Inferior parietal cortex (tissue), 1 donor: ENCODE data around the gene ROPN1L.

ENCODE experiments used
- DNase-seq: peaks from one replicate; pipeline ENCODE4 v3.0.0-alpha.2; 2016; ENCODE audit errors: extremely low spot score

Gene ROPN1L

DNA sequence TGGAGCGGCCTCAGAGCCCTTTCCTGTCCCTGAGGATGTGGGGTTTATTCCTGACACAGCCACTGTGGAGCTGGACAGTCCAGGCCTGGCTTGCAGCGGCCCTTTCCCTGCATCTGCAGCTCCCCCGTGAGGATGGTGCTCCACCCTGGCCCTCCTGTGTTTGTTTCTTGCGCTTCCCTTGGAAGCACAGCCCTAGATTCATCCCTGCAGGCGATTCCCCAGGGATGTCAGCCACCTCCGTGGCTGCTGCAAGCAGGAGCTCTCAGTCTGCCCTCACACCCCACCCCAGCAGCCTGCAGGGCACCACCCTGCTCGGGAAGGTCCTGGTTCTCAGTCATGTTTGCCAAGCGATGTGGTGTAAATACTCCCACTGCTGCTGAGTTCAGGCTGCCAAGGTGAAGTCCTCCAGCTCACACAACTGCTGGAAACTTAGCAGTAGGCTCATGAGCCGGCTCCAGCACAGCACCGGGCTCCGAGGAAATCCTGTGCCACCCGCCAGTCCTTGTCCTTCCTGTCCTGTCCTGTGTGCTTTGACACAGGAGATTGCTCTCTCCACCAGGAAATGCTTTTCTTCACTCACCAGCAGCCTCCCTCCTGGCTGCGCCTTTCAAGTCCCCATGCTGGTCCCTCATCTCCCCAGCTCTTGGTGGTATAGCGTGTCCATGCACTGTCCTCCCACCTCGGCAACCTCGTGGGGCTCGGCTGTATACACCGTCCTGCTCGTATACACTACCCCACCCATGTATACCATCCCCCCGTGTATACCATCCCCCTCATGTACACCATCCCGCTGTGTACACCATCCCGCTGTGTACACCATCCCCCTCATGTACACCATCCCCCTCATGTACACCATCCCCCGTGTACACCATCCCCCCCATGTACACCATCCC is 16.2 kb downstream of the ROPN1L start:
- no peak for DNase-seq

DNA sequence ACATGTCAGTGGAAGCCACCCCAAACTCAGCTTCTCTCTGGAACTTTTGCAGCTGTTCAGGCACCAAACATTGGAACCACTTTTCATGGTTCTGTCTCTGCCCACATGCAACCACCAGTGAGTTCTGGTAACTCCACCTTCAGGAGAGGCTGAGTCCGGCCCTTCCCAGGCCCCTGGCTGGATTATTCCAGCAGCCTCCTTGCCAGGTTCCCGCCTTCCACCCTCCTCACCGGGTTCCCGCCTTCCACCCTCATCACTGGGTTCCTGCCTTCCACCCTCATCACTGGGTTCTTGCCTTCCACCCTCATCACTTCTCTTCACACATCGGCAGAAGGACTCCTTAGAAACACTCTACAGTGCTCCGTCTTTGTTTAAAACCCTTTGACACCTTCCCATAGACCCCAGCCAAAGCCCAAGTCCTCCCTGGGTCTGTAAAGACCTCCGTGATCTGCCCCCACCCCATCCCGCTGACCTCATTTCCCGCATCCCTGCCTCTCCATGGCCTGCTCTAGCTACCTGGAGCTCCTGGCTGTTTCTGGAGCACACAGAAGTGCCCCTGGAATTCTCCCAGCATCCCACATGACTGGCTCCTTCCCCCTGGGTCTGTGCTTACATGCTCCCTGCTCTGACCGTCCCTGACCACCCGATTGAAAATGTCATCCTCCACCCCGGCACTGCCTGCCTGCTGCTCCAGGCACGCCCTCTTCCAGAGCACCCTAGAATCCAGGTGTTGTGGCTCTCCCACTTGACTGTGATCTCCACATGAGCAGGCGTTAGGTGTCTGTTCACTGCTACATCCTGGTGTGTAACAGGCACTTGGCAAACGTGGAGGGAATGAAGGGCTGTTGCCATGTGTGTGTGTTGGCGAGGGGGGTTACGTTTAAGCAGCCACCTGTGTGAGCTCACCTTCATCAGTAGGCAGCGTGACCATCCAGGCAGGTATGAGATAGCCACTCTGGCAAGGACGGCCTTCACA is 17.7 kb downstream of the ROPN1L start:
- no peak for DNase-seq

DNA sequence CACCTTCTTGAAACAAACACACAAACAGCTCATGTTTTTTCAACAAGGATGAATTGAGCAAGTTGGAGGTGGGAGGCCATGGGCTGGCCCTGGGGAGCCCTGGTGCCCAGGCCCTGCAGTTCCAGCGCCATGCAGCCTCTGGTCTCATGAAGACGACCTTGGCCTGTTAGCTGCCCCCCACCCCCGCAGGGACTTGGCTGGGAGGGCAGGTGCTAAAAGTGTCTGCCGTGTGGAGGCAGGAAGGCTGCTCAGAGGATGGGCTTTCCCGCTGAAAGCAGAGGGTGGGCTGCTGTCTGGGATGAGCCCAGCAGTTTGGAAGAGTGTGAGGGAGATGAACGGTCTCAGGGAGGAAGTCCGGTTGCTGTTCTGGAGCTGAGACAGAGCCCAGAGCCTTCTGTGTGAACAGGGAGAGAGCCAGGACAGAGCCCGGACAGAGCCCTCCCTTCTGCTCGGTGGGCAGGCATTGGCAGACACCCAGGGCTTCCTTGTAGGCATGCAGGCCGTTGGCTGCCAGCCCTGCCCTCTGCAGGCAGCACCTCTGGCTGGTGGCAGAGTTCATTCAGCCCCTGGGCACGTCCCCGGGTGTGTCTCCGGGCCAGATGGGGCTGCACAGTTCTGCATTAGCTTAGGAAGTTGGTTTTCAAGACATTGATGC is 18.7 kb downstream of the ROPN1L start:
- no peak for DNase-seq

DNA sequence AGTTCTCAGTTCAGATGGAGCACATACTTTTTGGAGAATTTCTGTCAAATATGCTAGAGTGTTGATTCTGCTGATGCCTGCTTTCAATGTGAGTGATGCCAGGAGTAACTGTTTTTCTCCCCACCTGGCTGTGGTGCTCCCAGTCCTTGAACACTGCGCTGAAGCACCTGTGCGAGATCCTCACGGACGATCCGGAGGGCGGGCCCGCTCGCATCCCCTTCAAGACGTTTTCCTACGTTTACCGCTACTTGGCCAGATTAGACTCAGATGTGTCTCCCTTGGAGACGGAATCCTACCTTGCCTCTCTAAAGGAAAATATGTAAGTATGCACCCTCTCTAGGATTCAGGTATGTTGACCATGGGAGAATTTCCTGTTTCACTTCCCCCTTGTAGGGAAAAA is 19.4 kb downstream of the ROPN1L start:
- no peak for DNase-seq

DNA sequence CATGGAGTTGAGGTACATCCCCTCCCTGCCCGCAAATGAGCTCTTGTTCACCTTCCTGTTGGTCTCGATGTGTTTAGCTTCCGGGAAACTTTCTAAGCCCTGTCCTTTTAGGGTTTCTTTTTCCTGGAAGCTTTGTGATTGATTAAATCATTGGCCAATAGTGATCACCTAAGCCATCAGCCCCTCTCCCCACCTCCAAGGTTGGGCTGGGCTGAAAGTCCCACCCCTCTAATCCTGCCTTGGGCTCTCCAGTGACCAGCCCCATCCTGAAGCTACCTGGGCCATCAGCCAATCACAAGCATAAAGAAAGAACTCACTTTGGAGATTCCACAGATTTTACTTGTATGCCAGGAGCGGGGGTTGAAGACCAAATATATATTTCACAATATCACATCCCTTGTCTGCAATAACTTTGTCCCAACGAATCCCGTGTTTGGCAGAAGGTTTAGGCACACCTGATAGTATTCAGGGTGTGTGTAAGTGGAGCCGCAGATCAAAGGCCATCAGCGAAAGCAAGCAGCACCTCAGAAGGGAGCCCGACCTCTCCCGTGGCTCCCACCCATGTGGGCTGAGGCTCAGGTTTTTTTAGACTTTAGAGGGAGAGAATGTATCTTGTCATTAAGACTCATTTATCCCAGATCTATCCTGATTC is 20.4 kb downstream of the ROPN1L start:
- DNase-seq, result no peak

DNA sequence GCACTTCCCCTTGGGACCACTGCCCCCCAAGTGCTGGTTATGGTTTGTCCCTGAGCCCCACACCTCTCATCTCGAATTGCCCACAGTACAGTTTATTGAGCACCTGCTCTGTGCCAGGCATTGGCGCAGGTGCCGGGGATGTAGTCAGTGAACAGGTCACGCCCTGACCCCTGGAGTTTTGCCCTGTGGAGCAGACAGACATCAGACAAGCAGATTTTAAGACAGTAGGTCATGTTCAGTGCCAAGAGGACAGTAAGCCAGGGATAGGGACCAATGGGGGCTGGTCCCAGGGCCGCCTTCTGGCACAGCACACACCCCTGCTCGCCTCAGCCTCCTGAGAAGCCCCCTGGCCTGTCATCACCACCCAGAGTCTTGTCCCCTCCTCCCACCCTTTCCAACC is 21.9 kb downstream of the ROPN1L start:
- no peak for DNase-seq

DNA sequence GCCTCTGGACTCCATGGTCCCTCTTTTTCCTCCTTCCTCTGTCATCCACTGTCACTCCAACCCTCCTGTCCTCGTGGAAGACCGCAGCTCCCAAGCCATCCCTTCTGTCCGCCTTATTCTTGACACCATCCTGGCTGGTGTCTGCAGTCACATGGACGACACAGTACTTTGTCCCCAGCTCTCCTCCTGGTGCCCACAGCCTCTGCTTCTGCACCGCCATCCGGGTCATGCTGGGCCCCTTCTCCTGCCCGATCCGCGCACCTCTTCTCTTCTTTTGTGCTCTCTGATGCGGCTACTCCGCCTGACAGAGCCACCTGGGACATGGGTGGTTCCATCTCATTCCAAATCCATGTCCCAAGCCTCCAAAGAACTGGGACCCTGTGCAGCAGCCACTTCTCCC is 22.5 kb downstream of the ROPN1L start:
- no peak for DNase-seq

DNA sequence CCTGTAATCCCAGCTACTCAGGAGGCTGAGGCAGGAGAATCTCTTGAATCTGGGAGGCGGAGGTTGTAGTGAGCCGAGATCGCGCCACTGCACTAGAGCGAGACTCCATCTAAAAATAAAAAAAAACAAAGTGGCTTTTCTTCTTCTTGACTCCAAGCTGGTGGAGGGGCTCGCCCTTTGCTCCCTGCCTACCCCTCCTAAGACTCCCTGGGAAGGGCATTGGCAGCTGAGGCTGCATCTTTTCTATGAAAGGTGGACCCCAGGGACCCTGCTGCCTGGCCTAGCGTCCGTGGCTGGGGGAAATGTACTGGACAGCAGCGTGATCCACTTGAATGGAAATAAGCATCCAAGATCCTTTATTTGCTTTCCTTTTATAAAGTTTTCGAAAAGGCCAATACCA is 24.0 kb downstream of the ROPN1L start:
- no peak for DNase-seq

DNA sequence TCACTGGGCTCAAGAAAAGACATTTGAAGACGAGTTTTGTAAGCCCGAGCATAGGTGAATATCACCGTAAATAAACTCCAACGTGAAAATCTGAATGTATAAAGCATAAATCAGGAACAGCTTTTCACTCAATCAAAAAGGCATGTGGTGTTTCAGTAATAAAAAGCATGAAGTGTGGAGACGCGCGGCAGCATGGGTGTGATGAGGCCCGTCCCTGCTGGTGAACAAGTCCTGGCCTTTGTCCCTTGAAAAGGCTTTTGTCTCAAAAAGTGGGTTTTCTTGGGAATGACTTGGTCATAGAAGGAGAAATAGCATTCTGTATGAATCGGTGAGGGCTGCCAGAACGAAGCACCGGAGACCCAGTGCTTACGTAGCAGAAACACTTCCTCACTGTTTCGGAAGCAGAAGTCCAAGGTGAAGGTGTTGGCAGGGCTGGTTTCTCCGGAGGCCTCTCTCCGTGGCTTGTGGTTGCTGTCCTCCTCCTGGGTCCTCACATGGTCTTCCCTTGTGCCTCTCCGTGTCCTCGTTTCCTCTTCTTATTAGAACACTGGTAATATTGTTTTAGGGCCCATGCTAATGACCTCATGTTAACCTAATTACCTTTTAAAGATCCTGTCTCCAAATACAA is 24.9 kb downstream of the ROPN1L start:
- no peak for DNase-seq

DNA sequence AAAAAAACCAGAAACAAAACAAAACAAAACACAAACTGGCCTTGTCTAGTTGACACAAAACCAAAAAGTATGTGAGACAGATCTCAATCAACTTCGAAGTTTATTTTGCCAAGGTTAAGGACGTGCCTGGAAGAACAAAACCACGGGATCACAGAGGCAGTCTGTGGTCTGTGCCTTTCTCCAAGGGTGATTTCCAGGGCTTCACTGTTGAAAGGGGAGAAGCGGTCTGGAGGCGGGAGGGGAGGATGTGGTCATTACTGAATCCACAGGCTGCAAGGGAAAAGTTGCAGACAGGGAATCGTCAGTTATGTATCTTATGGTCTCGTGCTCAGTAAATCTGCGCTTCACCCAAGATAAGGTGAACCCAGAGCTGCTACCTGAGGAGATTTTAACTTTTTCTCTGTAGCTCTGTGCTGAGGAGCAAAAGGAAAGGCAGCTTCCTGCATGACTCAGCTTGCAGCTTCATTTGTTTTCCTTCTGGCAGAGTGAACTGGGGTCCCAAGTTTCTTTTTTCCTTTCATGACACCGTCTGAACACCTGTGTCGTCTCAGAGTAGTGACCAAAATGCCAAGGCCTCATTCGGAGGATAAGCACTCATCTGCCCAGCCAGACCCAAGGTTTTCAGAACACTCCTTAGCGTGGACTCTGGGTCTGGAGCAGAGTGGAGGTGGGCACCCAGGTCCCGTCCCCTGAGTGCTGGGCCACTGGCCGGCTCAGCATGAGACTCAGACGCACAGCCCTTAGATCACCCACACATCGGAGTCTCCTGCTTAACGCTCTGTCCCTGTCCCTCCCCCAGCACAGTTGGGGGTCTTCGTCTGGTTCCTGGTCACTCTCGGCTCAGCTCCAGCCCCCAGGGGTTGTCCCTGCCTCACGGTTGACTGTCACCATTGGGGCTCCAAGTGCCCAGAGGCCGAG is 25.9 kb downstream of the ROPN1L start:
- DNase-seq, result no peak

DNA sequence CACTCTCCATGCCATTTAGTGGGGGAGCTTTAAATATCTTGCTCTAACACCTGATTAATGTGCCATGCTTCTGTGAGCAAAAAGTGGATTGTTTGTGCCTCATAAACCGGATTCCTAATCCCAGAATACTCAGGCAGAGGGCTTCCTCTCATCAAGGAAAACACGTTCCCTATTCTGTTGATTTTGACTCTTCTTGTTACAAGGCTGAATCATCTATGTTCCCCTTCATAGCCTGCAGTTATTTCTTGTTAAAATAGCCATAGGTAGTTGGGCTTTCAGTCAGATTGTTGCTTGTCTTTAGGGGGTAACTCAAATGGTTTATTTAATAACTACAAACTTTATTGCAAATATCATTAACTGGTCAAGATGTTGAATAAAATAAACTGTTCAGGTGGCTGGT is 26.6 kb downstream of the ROPN1L start:
- DNase-seq, result no peak

DNA sequence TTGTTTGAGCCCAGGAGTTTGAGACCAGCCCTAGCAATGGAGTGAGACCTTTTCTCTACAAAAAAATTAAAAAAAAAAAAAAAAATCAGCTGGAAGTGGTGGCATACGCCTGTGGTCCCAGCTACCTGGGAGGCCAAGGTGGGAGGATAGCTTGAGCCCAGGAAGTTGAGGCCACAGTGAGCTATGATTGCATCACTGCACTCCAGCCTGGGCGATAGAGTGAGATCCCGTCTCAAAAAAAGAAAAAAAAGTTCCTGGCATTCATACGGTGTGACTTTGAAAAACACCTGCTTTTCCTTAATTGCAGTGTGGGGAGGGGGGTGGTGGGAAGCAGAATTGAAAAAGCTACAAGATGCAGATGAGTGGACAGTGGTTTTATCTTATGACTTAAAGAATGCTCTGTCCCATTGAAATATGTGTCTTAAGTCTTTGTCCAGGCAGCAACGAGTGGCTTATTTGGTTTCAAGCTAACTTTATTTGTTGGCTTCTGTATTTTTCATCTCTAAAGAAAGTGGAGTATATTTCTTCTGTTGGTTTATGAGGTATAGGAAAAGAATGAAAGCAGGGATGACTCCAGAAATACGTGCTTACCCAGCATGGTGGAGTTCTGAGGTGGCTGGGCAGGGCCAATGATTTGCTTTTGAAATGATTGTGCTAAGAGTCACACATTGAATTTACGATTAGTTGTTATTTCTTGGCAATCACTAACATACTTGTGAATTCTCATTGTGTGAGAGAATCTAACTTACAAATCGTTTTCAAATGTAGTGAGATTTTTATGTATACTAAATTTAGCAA is 27.8 kb downstream of the ROPN1L start:
- DNase-seq, result no peak

DNA sequence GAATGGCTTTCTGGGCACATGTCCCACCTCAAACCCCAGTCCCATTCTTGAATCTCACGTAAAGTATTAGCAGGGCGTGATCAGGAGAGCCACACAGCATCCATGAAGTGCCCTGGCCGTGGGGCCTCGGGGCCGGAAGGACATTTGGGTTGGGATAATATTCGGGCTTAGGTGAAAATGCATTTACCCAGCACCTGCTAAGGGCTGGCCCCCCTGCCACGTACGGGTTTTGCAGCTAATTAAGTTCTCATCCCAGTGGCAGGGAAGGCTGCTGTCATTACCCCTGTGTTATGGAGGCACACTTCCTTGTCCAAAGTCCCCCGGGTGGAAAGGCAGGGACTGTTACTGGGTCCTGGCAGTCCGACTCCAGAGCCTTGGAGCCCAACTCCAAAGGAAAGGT is 29.0 kb downstream of the ROPN1L start:
- no peak for DNase-seq

DNA sequence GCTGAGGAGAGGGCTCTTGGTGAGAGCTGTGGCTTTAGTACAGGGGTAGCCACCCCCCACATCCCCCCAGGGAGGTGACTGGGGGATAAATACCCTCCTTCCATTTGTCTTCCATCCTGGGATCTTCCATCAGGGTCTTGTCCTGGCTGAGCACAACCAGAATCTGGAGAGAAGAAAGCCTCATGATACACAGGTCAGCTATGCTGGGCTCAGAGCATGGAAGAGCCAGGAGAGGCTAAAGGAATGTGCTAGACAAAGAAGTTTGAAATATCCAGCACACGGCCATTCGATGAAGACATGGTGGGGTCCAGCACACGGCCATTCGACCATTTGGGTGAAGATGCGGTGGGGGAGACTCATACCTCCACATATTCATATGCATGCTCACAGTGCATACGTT is 30.0 kb downstream of the ROPN1L start:
- DNase-seq, result no peak

DNA sequence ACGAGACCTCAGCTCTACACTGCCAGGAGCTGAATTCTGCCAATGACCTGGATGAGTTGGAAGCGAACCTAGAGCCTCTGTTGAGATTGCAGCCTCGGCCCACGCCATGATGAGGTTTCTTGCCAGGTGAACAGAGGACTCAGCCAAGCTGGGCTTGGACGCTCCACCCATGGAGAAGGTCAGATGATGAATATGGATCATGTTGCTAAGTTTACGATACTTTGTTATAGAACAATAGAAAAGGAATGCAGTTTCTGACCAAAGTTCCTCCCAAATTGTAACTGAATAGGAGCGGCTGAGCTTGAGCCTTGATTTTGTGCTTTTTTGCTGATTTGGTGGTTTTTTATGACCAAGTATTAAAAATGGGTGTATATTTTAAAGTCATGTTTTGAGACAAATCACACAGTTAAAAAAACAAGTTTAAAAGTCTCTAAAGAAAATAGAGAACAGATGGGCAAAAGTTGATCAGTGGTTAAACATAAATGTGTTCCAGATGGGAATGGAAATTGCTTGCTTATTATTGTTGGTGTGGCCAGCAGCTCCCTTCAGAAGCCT is 32.9 kb downstream of the ROPN1L start:
- DNase-seq, result no peak

DNA sequence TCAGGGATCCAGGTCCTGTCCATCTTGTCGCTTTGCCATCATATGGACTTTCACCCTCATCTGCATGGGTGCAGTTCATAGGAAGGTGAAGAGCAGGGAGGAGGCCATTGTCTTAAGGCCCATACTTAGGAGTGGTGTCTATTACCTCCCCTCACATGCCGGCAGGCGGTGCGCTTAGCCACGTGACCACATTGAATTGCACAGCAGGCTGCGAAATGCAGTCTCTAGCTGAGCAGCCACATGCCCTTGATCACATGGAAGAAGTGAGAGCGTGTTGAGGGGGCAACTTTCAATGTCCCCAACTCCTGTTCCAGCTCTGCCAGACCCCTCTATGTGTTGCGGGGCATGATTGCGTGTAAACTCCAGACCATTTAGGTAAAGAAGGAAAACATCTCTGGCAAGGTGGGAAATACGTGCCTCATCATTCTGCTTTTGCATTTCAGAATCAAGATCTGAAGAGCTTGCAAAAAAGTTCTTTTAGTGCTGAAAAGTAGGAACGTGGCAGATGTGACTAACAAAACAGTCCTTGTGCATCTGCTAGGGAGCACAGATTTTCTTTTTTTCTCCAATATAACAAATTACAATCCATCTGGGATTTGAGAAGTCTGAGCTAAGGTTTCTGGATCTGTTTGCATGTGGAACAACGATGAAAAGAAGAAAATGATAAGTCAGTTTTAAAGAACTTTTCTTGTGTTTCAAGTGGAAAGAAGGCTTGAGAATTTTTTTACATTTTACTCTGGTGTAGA is 34.4 kb downstream of the ROPN1L start:
- DNase-seq, result no peak

DNA sequence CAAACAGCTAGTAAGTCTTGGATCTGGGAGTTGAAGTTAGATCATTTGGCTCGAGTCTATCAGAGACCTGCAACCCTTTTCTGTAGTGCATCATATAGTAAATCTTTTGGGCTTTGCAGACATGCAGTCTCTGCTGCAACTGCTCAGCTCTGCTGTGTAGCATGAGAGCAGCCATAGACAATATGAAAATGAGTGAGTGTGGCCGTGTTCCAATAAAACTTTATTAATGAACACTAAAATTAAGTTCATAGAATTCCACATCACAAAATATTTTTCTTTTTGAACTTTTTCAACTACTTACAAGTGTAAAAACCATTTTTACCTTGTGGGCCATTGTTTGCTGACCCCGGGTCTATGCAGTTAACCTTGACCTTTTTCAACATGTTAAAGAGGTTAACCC is 35.2 kb downstream of the ROPN1L start:
- DNase-seq, result no peak

DNA sequence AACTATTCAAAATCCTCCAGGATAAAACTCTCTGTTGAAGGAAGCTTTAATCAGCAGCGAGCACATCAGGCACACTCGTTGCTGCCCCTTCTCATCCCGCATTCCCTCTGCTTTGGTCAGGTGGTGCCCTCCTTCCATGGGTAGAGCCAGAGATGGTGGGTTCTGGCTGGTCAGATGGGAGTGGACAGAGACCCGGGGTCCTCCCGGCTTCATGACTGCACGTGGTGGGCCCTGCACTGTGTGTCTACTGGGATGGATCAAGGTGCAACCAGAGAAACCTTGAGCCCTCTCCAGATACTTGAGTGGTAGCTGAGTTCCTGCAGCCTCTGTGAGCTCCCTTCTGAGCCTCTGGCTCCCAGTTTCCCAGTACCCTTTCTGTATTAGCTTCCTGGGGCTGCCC is 36.3 kb downstream of the ROPN1L start:
- no peak for DNase-seq
